Neural progenitor cell (in vitro differentiated cells): ENCODE data around the gene PPARG. TPM values are rescaled to one million over a fixed set of nuclear protein-coding genes. Genes with fewer than 3 reads are reported as not detected.
"Not testable (repeated sequence)": the region's sequence is repeated elsewhere in the genome, so short reads cannot be mapped to it uniquely, and the experiment has no call there.

Experiments
- DNase-seq: peaks from one replicate; pipeline ENCODE4 v3.0.0-alpha.2; 2016; ENCODE audit warnings: low spot score
- H2AFZ ChIP-seq: fragments of 200-600 bp; sonication (generic); replicated peaks from 2 replicates; pipeline ENCODE4 v1.6.1; 2016; ENCODE audit warnings: antibody characterized with exemption
- H3F3A ChIP-seq: fragments of 200-600 bp; sonication (generic); 2 replicates; pipeline ENCODE4 v1.6.1; 2016; ENCODE audit warnings: antibody characterized with exemption, low read depth
- H3K27ac ChIP-seq: fragments of 200-600 bp; sonication (generic); 2 replicates; pipeline ENCODE4 v1.5.1; 2016; ENCODE audit warnings: mild to moderate bottlenecking
- H3K27me3 ChIP-seq: fragments of 200-600 bp; sonication (generic); 2 replicates; pipeline ENCODE4 v1.6.1; 2016; ENCODE audit warnings: mild to moderate bottlenecking, moderate library complexity
- H3K36me3 ChIP-seq: fragments of 200-600 bp; sonication (generic); 2 replicates; pipeline ENCODE4 v1.5.1; 2016
- H3K4me1 ChIP-seq: fragments of 200-600 bp; sonication (generic); 2 replicates; pipeline ENCODE4 v1.6.1; 2016; ENCODE audit warnings: mixed run types
- H3K4me2 ChIP-seq: fragments of 200-600 bp; sonication (generic); 2 replicates; pipeline ENCODE4 v1.6.1; 2016
- H3K4me3 ChIP-seq: fragments of 200-600 bp; sonication (generic); 2 replicates; pipeline ENCODE4 v1.5.1; 2016
- H3K79me2 ChIP-seq: fragments of 200-600 bp; sonication (generic); 2 replicates; pipeline ENCODE4 v1.6.1; 2016; ENCODE audit warnings: low read depth
- H3K9ac ChIP-seq: fragments of 200-600 bp; sonication (generic); 2 replicates; pipeline ENCODE4 v1.6.1; 2016
- H3K9me3 ChIP-seq: fragments of 200-600 bp; sonication (generic); 2 replicates; pipeline ENCODE4 v1.5.1; 2016; ENCODE audit warnings: low read depth
- H4K20me1 ChIP-seq: fragments of 200-600 bp; sonication (generic); 2 replicates; pipeline ENCODE4 v1.6.1; 2016; ENCODE audit warnings: low read depth
- H3K27ac Mint-ChIP-seq: 3 replicates; pipeline ENCODE4 v1.8.0; 2021; ENCODE audit warnings: mixed read lengths
- H3K27me3 Mint-ChIP-seq: 2 replicates; pipeline ENCODE4 v1.8.0; 2022; ENCODE audit warnings: low read depth, mild to moderate bottlenecking, inconsistent platforms, moderate library complexity, mixed read lengths; ENCODE audit not compliant: insufficient read depth
- H3K36me3 Mint-ChIP-seq: 3 replicates; pipeline ENCODE4 v1.8.0; 2021; ENCODE audit warnings: mixed read lengths
- H3K4me1 Mint-ChIP-seq: 3 replicates; pipeline ENCODE4 v1.8.0; 2021; ENCODE audit warnings: mixed read lengths
- H3K4me3 Mint-ChIP-seq: 3 replicates; pipeline ENCODE4 v1.8.0; 2021; ENCODE audit warnings: mild to moderate bottlenecking, moderate library complexity, mixed read lengths
- H3K9me3 Mint-ChIP-seq: 3 replicates; pipeline ENCODE4 v1.8.0; 2020; ENCODE audit warnings: mixed read lengths
- CTCF ChIP-seq: fragments of 200-600 bp; sonication (generic); IDR thresholded peaks from 2 replicates; pipeline ENCODE4 v1.5.1; 2017; ENCODE audit warnings: antibody characterized with exemption, mild to moderate bottlenecking
- EZH2 ChIP-seq: fragments of 200-600 bp; sonication (generic); IDR thresholded peaks from 2 replicates; pipeline ENCODE4 v1.6.1; 2017; ENCODE audit warnings: antibody characterized with exemption, mild to moderate bottlenecking, moderate library complexity
- EZH2phosphoT487 ChIP-seq: fragments of 200-600 bp; sonication (generic); IDR thresholded peaks from 2 replicates; pipeline ENCODE4 v1.6.1; 2017; ENCODE audit warnings: antibody characterized with exemption
- total RNA-seq: library from RNA; depleted of rRNA; stranded (reverse); fragments of >200 nt; gene quantifications from 2 replicates; pipeline ENCODE4 v1.2.3, GENCODE V29; 2015; ENCODE audit warnings: low replicate concordance

Gene PPARG
- total RNA-seq, 1 donor from 2014 or later, result not detected

GRCh38 chr3:12258911-12259310 lies 30.0 kb upstream of the PPARG start:
- no peak for DNase-seq
- H3K4me3 Mint-ChIP-seq, result no peak overlapping the region
- Histone ChIP-seq H2AFZ (no peak overlapping the region), H3K27ac (no peak overlapping the region), H3K4me1 (no peaks in the 10 kb centered on the region), H3K4me2 (no peak overlapping the region), H3F3A (no peaks in the 10 kb centered on the region), H3K79me2 (no peaks in the 10 kb centered on the region), H3K9ac (no peak overlapping the region), H4K20me1 (no peaks in the 10 kb centered on the region), H3K4me3 (no peak overlapping the region), H3K27me3 (no peaks in the 10 kb centered on the region), H3K36me3 (no peaks in the 10 kb centered on the region), H3K9me3 (no peaks in the 10 kb centered on the region)
- peaks cover 2% of the 10 kb centered on the region for H3K9me3 Mint-ChIP-seq
- no peaks in the 10 kb centered on the region for H3K36me3 Mint-ChIP-seq
- H3K27ac Mint-ChIP-seq, result no peak overlapping the region
- H3K27me3 Mint-ChIP-seq, result peaks cover 3% of the 10 kb centered on the region
- peaks cover 3% of the 10 kb centered on the region for H3K4me1 Mint-ChIP-seq
- TF ChIP-seq EZH2 (no peak), CTCF (no peak), EZH2phosphoT487 (no peak)

GRCh38 chr3:12262173-12262572 lies 26.7 kb upstream of the PPARG start:
- not testable (repeated sequence) for H3K36me3 Mint-ChIP-seq

GRCh38 chr3:12265508-12265907 lies 23.4 kb upstream of the PPARG start:
- H3K9me3 ChIP-seq, result no peaks in the 10 kb centered on the region
- H2AFZ ChIP-seq, result no peak overlapping the region
- H3K4me1 ChIP-seq, result no peaks in the 10 kb centered on the region
- Mint-ChIP-seq H3K36me3 (no peaks in the 10 kb centered on the region), H3K4me1 (no peaks in the 10 kb centered on the region), H3K27ac (no peak overlapping the region), H3K27me3 (no peaks in the 10 kb centered on the region), H3K4me3 (no peak overlapping the region), H3K9me3 (no peaks in the 10 kb centered on the region)
- no peak overlapping the region for H3K4me3 ChIP-seq
- H3K36me3 ChIP-seq, result no peaks in the 10 kb centered on the region
- no peak overlapping the region for H3K27ac ChIP-seq
- H3K4me2 ChIP-seq, result no peak overlapping the region
- TF ChIP-seq EZH2phosphoT487 (no peak), CTCF (no peak), EZH2 (no peak)
- H4K20me1 ChIP-seq, result no peaks in the 10 kb centered on the region
- no peaks in the 10 kb centered on the region for H3K79me2 ChIP-seq
- H3K9ac ChIP-seq, result peak overlapping the region; percentile 16
- no peak for DNase-seq
- no peaks in the 10 kb centered on the region for H3K27me3 ChIP-seq
- H3F3A ChIP-seq, result no peaks in the 10 kb centered on the region

More at GRCh38 chr3:12262173-12262572, 26.7 kb upstream of the PPARG start:
- not testable (repeated sequence) for H3K4me1 ChIP-seq, H3K4me1 Mint-ChIP-seq, H3K9me3 Mint-ChIP-seq, H3K9me3 ChIP-seq, H3K27ac Mint-ChIP-seq, H2AFZ ChIP-seq, H3K27me3 ChIP-seq, H3K9ac ChIP-seq, H3K4me3 ChIP-seq, DNase-seq, H3K36me3 ChIP-seq, H3K4me2 ChIP-seq, H3K27me3 Mint-ChIP-seq, H3K79me2 ChIP-seq, H3K27ac ChIP-seq, H4K20me1 ChIP-seq, H3F3A ChIP-seq, H3K4me3 Mint-ChIP-seq

- Histone ChIP-seq H2AFZ (no peak overlapping the region), H3K4me1 (no peaks in the 10 kb centered on the region), H3K9me3 (no peaks in the 10 kb centered on the region), H3K4me3 (no peak overlapping the region), H3K27me3 (no peaks in the 10 kb centered on the region), H3K36me3 (no peaks in the 10 kb centered on the region), H3K9ac (peak overlapping the region; percentile 16), H3K27ac (no peak overlapping the region), H3F3A (no peaks in the 10 kb centered on the region), H3K79me2 (no peaks in the 10 kb centered on the region), H4K20me1 (no peaks in the 10 kb centered on the region), H3K4me2 (no peak overlapping the region)
- no peaks in the 10 kb centered on the region for H3K27me3 Mint-ChIP-seq
- no peaks in the 10 kb centered on the region for H3K4me1 Mint-ChIP-seq
- TF ChIP-seq EZH2phosphoT487 (no peak), EZH2 (no peak), CTCF (no peak)
- H3K9me3 Mint-ChIP-seq, result no peaks in the 10 kb centered on the region
- no peaks in the 10 kb centered on the region for H3K36me3 Mint-ChIP-seq
- no peak overlapping the region for H3K27ac Mint-ChIP-seq
- no peak for DNase-seq
- no peak overlapping the region for H3K4me3 Mint-ChIP-seq
Measured at GRCh38 chr3:12266038-12266437, 22.8 kb upstream of the PPARG start.
